SK-N-SH (cell line): Measurements from ENCODE around the gene CDS2.

Source experiments
- FOSL2 ChIP-seq: IDR thresholded peaks from 2 replicates; pipeline ENCODE4 v1.4.0; 2012; ENCODE audit warnings: low read depth, mild to moderate bottlenecking, moderate library complexity, borderline replicate concordance
- GABPA ChIP-seq: IDR thresholded peaks from 2 replicates; pipeline ENCODE4 v1.4.0; 2012; ENCODE audit warnings: low read depth, mild to moderate bottlenecking
- MXI1 ChIP-seq: IDR thresholded peaks from 2 replicates; pipeline ENCODE4 v1.6.1; 2012; ENCODE audit warnings: mild to moderate bottlenecking, low read depth, low read length, improper control_type of control experiment
- RAD21 ChIP-seq: IDR thresholded peaks from 2 replicates; pipeline ENCODE4 v1.6.1; 2012; ENCODE audit warnings: mild to moderate bottlenecking, low read length
- SMC3 ChIP-seq: IDR thresholded peaks from 2 replicates; pipeline ENCODE4 v1.6.1; 2012; ENCODE audit warnings: low read depth, low read length, improper control_type of control experiment
- YY1 ChIP-seq: IDR thresholded peaks from 2 replicates; pipeline ENCODE4 v1.4.0; 2012; ENCODE audit warnings: low read depth, mild to moderate bottlenecking
- TF ChIP-seq, protein P1 (sequence below): fragments of 200-600 bp; sonication (generic); IDR thresholded peaks from 2 replicates; pipeline ENCODE4 v1.6.1; 2017; ENCODE audit warnings: antibody characterized with exemption, mild to moderate bottlenecking, moderate library complexity
- TF ChIP-seq, protein P2 (sequence below): IDR thresholded peaks from 2 replicates; pipeline ENCODE4 v1.4.0; 2012; ENCODE audit warnings: low read depth

DNA sequence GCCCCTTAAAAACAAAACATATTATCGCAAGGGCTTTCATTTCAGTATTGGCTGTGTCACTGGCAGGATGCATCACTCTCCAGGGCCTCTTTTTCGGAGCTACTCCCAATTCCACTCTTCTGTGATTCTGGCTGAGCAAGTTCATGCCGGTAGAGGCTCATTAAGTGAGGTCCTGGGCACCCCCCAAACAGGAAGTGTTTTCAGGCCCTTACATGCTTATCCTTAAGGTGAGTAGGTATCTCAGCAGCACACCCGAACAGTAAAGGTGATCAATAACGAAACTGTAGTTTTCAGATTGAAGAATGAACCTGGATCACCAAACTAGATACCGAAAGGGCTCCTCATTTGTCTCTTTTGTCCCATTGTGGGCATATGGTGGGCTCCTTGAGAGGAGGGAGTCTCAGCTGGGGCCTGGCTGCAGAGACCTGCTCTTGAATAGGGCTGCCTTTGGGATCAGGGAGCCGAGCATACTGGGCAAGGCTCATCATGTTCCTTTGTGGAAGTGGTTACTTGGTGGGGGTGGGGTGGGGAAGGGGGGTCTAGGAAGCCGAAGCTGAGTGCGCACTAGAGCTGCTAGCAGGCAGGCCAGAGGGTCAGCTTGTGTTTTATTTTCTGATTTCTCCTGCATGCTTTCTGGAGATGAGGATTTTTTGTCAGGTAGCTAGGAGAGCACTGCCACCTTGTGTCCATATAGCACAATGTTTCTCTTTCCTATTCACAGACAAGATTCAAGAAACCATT lies 65.2 kb downstream of the CDS2 start:
- TF ChIP-seq, protein P1, sequence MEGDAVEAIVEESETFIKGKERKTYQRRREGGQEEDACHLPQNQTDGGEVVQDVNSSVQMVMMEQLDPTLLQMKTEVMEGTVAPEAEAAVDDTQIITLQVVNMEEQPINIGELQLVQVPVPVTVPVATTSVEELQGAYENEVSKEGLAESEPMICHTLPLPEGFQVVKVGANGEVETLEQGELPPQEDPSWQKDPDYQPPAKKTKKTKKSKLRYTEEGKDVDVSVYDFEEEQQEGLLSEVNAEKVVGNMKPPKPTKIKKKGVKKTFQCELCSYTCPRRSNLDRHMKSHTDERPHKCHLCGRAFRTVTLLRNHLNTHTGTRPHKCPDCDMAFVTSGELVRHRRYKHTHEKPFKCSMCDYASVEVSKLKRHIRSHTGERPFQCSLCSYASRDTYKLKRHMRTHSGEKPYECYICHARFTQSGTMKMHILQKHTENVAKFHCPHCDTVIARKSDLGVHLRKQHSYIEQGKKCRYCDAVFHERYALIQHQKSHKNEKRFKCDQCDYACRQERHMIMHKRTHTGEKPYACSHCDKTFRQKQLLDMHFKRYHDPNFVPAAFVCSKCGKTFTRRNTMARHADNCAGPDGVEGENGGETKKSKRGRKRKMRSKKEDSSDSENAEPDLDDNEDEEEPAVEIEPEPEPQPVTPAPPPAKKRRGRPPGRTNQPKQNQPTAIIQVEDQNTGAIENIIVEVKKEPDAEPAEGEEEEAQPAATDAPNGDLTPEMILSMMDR: peak; percentile 78
- TF ChIP-seq, protein P2, sequence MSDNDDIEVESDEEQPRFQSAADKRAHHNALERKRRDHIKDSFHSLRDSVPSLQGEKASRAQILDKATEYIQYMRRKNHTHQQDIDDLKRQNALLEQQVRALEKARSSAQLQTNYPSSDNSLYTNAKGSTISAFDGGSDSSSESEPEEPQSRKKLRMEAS: no peak
- TF ChIP-seq YY1: no peak
- TF ChIP-seq MXI1: peak; percentile 67
- no peak for TF ChIP-seq FOSL2
- peak; percentile 97 for TF ChIP-seq RAD21
- TF ChIP-seq SMC3: peak; percentile 85
- no peak for TF ChIP-seq GABPA
